GM18870 (cell line): ENCODE measurements around the gene BBS9.
"Not testable (repeated sequence)": the region's sequence is repeated elsewhere in the genome, so short reads cannot be mapped to it uniquely, and the experiment has no call there.

Experiments
- ATAC-seq: cut with Tn5 transposase; IDR thresholded peaks from one replicate; pipeline ENCODE4 v1.9.1; 2021; ENCODE audit warnings: moderate library complexity; ENCODE audit not compliant: unreplicated experiment

The BBS9 gene

DNA sequence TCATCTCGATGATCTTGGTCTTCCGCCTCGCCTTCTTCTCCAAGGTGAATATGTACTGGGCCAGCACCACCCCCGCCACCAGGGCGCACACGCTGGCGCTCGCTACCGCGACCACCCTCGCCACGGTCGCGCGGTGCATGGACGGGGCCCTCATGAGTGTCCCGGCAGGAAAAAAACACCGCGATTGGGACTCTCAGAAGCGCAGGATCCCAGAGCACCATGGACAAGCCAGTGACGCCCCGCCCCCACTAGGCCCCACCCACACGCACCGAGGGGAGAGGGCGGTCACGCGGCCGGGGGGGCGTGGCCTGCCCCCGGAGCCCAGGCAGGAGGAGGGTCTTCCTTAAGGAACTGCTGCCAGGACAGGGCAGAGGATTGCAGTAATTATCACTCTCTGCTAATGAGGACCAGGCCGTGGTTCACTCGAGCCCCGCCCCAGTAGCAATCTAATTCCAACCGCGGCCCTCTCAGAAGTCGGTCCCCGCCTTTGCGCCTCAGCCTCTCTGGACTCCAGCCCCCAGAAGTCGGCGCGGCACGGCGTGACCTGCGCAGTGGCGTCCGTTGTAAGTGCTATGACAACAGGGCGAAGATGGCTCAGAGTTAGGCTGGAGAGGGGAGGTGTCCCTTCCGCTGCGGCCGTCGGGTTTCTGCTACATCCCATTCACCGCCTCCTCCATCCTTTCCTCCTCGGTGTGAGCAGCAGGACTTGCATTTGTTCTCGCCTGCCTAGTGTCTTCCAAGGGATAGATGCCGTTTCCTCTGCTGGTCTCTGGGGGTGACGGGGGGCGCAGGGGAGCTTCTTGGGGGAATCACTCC lies at the start of gene BBS9:
Gene BBS9, plus strand, starts transcription at position 575 of the 816 bp plus-strand sequence. CDS start 16,689 bp downstream, outside the sequence.
- ATAC-seq, result peak; percentile 99

DNA sequence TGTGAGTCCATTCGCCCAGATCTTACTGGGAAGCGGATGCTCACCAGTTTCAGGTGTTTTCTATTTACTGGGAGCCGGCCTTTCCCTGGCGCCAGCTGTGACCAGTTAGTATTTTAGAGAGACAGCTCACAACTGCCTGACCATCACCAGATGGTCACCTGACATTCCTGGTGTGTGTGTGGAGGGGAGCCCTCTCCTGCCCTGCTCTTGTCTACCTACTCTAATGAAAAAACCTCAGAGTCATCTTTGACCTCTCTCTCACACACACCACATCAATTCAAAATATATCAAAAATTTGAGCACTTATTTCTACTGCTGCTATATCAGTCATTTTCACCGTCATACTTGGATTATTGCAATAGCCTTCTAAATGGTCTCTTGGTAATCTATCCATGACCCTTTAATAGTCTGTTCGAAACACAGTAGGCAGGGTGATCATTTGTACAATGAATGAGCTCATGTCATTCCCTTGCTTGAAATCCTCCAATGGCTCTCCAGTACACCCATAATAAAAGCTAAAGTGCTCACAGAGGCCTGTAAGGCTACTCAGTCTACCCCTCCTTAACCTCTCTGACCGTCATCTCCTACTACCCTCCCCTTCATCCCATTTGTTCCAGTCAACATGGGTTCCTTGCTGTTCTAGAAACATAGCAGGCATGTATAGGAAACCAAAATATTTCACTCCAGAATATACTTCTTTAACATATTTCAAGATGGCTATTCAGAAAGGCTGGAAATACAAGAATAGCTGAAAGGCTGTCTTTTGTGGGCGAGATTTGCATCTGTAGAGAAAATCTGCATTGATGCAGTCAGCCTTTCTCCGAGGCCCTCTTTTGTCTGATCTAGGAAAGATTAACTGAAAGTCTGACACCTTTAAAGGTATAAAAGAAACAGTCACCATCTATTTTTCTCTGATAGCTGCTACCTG lies 49.3 kb upstream of the BBS9 start:
- no peak for ATAC-seq

DNA sequence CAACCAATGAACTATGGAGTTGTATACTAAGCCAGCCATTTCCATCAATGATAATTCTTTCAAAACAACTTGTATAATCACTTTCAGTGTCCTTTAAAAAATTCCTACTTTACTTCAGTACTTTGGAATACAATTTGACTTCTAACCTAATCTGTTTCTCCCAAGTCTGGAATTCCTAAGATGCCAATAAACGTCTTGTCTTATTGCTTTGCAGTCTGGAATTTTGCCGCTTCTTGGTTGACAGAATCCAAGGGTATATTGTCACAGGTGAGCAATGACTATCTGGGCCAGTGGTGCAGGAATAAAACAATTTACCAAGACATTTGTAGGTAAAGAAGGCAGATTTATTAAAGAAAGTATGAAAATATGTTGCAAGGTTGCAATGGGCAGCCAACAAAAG lies 42.0 kb upstream of the BBS9 start:
- ATAC-seq, result no peak

DNA sequence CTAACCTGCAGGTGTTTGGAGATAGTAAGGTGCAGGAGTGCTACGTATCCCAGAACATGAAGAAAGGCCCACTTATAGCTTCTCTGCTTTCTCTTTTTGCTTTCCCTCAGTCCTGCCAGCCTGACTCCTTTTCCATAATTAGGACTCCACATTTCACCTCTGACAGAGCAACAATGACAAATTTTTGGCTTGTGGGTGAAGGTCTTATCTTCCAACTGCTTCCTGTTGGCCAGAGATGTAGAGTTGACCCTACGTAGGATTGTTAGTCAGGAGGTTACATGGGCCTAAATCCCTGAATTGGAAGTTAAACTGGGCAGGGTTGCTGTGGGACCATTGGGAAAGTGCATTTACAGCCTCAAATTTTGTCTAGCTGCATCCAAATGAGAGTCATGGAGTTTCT lies 41.5 kb upstream of the BBS9 start:
- no peak for ATAC-seq

DNA sequence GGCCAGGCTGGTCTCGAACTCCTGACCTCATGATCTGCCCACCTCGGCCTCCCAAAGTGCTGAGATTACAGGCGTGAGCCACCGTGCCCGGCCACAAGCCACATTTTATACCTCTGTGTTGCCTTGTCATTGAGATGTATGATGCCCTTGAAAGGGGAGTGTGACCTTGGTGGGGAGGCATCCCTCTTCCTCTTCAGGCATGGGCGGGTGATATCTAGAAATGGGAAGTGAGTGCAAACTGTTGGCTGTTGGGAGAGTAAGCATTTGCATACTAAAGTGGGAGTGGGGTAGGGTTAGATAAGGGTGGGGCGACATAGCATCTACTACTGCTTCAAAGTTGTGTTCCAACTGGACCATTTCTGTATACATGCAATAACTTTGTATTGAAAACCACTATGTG lies 40.2 kb upstream of the BBS9 start:
- ATAC-seq, result no peak

DNA sequence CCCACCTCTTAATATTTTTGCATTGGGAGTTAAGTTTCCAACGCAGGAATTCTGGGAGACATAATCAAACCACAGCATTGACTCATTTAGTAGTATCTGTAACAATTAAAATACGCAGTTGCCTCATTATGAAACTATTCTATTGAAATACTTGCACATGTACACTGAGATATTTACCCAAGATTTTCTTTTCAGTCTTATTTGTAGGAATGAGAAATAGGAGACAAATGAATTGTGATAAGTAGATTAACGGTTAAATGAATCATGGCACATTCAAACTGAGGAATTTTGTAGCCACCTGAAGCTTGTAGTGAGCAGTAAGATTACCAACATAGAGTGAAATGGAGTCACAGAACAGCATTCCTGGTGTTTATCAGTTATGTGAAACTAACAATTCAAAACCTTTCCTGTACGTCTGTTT lies 38.2 kb upstream of the BBS9 start:
- ATAC-seq, result no peak

DNA sequence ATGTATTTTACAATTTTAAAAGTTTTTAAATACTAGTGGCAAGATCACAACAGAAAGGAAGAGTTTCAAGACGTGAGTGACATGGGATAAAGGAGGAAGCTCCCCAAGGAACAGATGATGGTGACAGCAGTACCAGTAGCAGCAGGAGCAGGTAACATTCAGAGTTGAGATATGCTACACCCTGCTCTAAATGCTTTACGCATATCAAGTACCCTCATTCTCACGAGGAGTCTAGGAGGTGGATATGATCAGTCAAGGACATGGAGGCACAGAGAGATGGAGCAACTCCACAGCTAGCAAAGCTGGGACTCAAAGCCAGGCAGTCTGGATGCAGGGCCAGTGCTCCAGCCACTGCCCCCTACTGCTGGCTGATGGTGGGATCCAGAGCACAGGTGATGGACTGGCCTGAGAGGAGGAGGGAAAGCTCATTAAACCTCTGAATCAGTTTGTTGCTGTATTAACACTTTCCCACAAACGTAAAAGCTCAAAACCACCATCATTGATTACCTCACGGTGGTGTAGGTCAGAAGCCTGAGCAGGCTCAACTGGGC lies 37.6 kb upstream of the BBS9 start:
- ATAC-seq, result no peak

DNA sequence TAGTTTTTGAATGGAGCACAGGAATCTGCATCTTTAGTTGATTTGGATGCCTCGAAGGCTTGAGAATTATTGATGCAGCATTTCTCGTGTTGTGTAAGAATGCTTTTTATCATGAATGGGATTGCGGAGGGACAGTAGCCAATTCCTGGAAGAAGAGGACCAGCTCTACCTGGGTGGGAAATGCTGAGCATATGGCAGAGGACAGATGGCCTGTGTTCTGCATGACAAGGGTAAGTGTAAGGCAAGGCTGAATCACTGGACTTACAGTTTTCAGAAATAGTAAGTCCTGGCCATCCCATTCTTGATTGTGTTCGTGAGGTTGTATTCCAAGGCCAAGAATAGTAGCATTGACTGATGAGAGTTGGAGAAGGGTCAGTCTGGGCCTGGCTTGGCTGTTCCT lies 36.1 kb upstream of the BBS9 start:
- ATAC-seq, result no peak

DNA sequence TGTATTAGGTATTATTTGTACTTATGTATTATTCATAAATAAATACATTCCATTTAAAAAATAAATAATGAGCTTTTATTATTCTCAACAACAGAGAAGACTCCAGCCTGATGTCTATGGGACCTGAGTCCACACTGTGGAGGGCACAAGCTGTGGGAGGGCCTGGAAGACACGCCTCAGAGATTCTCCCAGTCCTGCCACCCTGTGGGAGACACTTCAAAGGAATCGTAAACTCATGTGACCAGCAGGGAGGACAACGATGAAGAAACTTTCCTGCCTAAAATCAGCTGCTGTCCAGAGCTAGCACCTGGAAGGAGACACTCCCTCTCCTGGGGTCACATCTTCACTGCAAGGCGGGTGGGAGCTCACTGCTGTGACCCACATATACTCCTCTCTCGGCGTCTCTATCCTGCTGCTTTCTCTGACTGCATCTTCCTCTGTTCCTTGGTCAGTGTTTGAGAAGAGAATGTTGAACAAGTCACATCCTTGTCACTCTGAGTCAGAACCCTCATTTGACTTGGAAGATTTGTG lies 34.6 kb upstream of the BBS9 start:
- ATAC-seq, result not testable (repeated sequence)

DNA sequence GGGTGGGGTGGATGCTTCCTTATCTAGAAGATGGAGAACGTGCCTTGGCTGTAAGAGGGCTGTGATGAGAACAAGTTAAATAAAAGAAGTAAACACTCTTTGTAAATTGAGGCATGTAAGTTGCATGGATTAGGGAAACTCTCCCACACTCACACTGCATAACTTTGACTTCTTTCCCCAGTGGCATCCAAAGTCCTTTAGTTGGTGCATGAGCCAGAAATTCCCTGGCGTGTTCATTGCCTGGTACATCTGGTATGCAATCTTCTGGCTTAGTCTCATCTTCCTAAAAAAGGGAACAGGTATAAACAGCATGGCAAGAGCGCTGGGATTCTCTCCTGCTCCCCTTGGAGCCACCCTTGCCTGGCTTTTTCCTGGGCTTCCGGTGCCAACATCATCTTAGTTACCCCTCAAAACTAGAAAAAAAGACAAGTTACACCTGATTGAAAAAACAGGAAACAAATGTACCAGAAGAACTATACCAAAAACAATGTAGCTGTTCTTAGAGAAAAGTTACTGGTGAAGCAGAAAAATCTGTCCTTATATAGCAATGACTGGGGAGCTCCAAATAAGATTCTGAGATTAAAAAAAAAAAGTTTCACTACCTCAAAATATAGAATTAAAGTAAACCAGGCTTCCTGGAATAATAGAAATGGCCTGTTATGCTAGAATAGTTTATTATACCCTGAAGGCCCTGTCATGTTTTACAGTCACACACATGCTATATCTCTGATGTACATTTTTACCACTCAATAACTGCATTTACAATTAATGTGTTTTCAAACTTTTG lies 30.0 kb upstream of the BBS9 start:
- ATAC-seq, result no peak

DNA sequence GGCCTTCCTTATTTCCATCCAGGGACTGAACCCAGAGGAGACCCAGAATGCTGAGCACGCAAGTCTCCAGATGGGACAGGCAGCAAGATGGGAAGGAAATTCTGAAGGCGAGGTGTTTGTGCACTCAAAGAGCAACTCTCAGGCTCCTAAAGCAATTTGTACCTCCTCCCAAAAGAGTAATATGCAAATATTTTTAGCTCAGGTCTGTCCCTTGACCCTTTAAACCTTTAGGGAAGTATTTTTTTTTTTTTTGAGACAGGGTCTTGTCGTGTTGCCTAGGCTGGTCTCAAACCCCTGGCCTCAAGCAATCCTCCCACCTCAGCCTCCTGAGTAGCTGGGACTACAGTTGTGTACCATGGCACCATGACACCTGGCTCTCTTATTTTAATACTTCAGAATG lies 28.6 kb upstream of the BBS9 start:
- no peak for ATAC-seq

DNA sequence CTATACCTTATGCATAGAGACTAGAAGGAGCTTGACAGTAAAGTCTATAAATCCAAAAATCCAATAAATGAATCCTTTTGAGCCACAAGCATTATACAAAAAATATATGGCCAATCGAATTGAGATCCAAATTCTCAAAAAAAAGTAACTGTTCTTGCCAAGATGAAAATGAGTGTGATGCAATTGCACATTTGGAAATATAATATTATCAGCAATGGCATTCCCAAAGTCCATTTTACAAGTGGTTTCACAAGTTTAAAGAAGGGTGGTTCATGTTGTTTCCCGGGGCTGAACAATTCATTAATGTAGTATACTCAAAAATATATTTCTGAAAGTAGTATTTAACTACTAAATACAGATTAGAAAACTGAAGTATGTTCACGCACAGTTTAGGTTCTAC lies 27.5 kb upstream of the BBS9 start:
- ATAC-seq, result no peak

DNA sequence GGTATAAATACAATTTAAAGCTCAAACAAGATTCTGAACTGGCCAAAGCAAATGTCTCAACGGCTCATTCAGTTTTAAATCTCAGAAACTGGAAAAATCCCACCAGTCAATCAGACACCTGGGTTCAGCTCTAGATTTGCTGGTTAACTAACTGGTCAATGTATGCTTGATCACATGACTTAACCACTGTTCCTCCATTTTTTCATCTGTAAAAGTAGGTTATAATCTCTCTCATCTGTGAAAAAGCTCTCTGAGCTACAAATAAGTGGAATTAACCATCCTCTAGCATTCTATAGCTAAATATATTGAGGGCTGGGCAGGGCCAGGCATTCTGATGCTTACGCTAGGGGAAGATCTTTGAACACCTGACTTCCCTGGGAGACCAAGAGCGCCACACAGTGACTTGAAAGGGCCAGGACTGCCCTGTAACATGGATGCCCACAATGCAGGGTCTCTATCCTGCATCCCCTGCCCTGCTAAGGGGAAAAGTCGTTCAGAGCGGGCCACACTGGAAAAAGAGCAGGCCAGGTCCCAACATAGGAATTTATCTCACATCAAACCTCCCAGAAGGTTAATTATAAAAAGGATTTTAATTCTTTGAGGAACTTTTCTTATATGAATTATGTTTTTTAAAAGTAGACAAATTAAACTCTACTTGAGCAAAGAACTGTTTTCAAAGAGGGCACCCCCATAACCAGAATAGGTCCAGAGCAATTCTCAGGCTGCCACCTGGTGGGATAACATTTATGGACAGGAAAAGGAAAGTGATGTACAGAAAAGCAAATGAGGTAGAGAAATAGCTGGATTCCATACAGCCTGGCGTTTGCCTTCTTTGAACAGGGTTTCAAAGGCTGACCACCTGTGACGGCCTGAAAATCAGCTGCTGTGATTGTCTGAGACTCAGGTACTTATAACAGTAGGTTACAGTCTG lies 22.0 kb upstream of the BBS9 start:
- no peak for ATAC-seq

DNA sequence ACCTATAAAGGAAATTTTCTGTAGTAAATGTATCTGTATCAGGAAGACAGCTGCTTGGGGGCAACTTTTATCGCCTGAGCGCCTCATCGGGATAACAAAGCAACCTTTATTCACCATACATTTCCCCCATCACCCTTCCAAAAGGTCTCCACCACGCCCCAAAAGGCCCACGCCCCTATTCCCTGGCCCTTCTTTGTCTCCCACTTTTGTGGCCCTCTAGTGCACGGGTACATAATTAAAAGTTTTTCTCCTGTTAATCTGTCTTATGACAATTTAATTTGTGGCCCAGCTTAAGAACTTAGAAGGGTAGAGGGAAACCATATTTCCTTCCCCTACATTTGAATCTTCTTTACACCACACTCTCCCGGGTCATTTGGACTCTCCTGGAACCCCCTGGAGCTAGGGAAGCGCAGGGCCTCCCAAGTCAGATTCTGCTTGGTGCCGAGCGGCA lies 20.8 kb upstream of the BBS9 start:
- peak; percentile 5 for ATAC-seq

DNA sequence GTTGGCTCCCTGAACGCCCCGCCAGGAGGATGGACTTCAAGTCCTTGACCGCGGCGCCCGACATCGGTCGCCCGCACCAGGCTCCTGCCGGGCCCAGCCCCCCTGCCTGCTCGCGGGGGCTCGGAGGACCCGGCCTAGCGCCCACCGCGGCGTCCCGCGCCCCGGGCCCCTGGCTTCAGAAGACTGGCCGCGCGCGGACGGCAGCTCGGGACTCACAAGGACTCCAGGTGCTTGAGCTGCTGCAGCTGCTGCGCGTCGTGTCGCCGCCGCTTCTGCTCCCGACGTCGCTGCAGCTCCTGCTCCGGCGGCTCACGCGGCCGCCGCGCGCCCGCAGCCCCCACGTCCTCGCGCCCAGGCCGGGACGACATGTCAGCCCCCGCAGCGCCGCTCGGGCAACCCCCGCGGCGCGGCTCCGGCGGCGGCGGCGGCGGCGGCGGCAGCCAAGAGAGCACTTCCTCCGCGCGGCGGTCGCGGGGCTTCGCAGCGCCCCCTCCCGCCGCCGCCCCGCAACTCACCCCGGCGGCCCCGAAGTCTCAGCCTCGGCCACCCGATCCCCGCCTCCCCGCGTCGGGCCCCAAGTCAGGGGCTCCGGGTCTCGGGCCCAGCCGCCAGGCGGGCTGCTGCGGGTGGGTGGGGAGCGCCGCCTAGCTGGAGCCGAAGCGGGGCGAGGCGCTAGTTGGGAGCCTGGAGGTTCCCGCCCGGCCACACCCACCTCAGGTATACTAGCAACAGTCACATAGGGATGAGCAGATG lies 20.2 kb upstream of the BBS9 start, which contains the start of gene RP9:
Gene RP9, minus strand, starts transcription at position 400 of the 753 bp plus-strand sequence. Its CDS starts 32 bp downstream, at position 368.
- peak; percentile 45 for ATAC-seq

DNA sequence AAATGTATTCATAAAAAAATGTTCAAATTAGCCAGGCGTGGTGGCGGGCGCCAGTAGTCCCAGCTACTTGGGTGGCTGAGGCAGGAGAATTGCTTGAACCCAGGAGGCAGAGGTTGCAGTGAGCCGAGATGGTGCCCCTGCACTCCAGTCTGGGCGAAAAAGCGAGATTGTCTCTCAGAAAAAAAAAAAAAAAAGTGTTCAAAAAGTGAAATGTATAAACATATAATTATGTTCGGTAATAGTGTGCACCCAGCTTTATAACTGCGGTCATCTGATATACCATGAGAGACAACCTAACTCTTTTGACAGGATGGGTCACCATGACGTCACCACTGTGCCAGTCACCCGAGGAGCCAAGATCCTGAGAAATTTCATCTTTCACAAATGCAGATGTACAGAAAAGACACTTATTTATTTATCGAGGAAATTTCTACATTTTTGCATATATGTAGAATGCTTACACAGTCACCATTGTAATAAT lies 19.6 kb upstream of the BBS9 start:
- no peak for ATAC-seq

DNA sequence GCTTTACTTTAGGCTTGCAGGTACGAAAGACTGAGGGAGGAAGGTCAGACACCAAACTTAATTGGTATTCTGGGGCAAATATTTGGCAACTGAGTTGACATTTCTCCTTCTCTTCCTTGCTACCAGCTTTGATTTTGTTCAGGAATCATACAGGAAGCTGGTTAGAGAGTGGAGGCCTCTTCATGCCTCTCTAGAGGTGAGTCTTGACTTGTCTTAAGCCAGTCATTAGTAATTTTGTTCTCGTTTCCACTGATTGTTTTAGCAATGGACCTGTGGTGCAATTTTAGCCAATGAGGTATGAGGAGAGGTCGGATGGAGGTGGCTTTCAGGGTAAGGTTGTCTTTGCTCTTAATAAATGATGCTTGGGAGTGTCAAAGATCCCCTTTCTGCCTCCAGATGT lies 17.8 kb upstream of the BBS9 start:
- ATAC-seq, result no peak

DNA sequence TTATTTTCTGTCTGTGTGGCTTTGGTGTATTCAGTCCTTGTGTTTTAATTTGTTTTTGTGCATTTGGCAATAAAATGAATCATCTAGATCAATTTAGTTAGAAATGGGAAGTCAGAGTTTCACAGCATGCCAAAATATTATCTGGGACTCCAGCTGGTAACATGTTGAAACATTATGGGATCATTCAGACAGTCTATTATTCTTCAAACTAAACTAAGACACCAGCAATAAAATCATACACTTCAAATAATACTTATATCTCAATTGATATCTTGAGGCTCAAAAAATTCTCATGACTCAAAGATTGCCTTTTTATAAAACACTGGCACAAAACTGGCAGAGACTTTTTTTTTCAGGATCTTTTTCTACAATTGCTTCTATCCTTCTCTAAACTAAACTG lies 14.4 kb upstream of the BBS9 start:
- no peak for ATAC-seq
